Cardiac ventricle fibroblast (primary cell): ENCODE data around the gene HOXD13. TPM values are rescaled to one million over a fixed set of nuclear protein-coding genes. Genes with fewer than 3 reads are reported as not detected.

Experiments
- total RNA-seq: library from RNA; depleted of rRNA; stranded (reverse); fragments of >200 nt; gene quantifications from 2 replicates; pipeline ENCODE4 v1.2.3, GENCODE V29; 2015

The HOXD13 gene
- not detected in 2 replicates for total RNA-seq

DNA sequence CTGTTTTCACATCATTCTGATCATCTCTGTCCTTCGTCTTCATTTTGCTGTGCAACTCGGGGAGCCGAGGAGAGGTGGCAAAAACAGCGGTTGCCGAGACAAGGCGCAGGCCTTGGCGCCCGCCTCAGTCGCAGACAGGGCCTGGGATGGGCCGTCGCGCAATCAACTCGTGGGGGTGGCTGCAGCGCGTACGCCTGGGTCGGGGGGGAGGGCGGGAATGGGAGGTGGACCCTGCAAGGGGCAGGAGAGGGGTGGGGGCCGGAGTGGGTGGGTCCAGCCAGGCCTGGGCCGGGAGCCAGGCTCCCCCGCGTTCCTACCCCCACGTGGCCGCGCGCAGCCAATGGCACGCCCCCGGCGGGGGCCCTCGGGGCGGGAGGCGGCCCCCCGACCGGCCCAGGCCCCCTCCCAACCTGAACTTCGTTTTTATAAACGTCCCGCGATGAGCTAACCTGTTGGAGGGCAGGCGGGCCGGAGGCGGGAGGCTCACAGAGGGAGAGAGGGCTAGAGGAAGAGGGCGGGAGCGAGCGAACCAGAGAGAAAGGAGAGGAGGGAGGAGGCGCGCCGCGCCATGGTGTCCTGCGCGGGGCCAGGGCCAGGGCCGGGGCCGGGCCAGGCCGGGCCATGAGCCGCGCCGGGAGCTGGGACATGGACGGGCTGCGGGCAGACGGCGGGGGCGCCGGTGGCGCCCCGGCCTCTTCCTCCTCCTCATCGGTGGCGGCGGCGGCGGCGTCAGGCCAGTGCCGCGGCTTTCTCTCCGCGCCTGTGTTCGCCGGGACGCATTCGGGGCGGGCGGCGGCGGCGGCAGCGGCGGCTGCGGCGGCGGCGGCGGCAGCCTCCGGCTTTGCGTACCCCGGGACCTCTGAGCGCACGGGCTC lies at the start of gene HOXD13:
Gene HOXD13, plus strand, starts transcription at position 452 of the 875 bp plus-strand sequence. Its CDS starts 170 bp downstream, at position 622.

GRCh38 chr2:176083796-176084261 lies 8.7 kb upstream of the HOXD13 start, which contains the start of gene EVX2:
TSS of gene EVX2 (minus strand) at chr2:176083962. CDS start at chr2:176083776, 186 bp downstream.

GRCh38 chr2:176099728-176100546 lies 7.4 kb downstream of the HOXD13 start, which contains the start of gene HOXD12:
TSS of gene HOXD12 (plus strand) at chr2:176099795. CDS start at chr2:176099802, 7 bp downstream.

GRCh38 chr2:176106581-176107539 lies 14.3 kb downstream of the HOXD13 start, which contains the start of gene HOXD11:
TSS of gene HOXD11 (plus strand) at chr2:176107280. CDS start at chr2:176107356, 76 bp downstream.

GRCh38 chr2:176115883-176116813 lies 23.6 kb downstream of the HOXD13 start, which contains the start of gene HOXD10:
TSS of gene HOXD10 (plus strand) at chr2:176116778. CDS start at chr2:176116834, 56 bp downstream.

GRCh38 chr2:176122683-176123410 lies 30.3 kb downstream of the HOXD13 start, which contains the start of gene HOXD9:
TSS of gene HOXD9 (plus strand) at chr2:176122719. CDS start at chr2:176122769, 50 bp downstream.

GRCh38 chr2:176128982-176129796 lies 36.7 kb downstream of the HOXD13 start, which contains the start of gene HOXD8:
TSS of gene HOXD8 (plus strand) at chr2:176129705. CDS start at chr2:176130367, 662 bp downstream.

Other genes starting within 250 kb of the HOXD13 start
- gene LNPK, start 90.5 kb upstream of the HOXD13 start, total RNA-seq: 18.2 and 19.5 TPM in 2 replicates
- not detected in 2 replicates for gene EVX2, start 8.8 kb upstream of the HOXD13 start, total RNA-seq
- not detected in 2 replicates for gene HOXD12, start 7.1 kb downstream of the HOXD13 start, total RNA-seq
- not detected in 2 replicates for gene HOXD11, start 14.6 kb downstream of the HOXD13 start, total RNA-seq
- not detected in 2 replicates for gene HOXD10, start 24.1 kb downstream of the HOXD13 start, total RNA-seq
- gene HOXD9, start 30.0 kb downstream of the HOXD13 start, total RNA-seq: 0.12 TPM in 1 of 2 replicates, not detected in the other
- gene HOXD8, start 37.0 kb downstream of the HOXD13 start, total RNA-seq: 0.62 TPM in 1 of 2 replicates, not detected in the other
- 0.87 TPM in 1 of 2 replicates, not detected in the other for gene HOXD4, start 58.8 kb downstream of the HOXD13 start, total RNA-seq
- gene HOXD3, start 64.6 kb downstream of the HOXD13 start, total RNA-seq: not detected in 2 replicates
- gene HOXD1, start 95.9 kb downstream of the HOXD13 start, total RNA-seq: not detected in 2 replicates
- 19.0 and 23.4 TPM in 2 replicates for gene MTX2, start 176.7 kb downstream of the HOXD13 start, total RNA-seq